Measurements from ENCODE around the gene CDNF. TPM values are rescaled to one million over a fixed set of nuclear protein-coding genes. Genes with fewer than 3 reads are reported as not detected.
"Not testable (repeated sequence)": the region's sequence is repeated elsewhere in the genome, so short reads cannot be mapped to it uniquely, and the experiment has no call there.

The CDNF gene
- total RNA-seq, 1 donor from 2014 or later = 1.9 TPM

- no peaks in the 10 kb centered on the region for H3K36me3 Mint-ChIP-seq (ENCODE audit: low read depth, unreplicated experiment)
- no peak for TF ChIP-seq CTCF (IDR thresholded peaks at IDR 0.05; ENCODE audit: unreplicated experiment)
- no peak overlapping the region for H3K27ac Mint-ChIP-seq (ENCODE audit: unreplicated experiment)
- no peak for DNase-seq (ENCODE audit: low spot score)
- no peaks in the 10 kb centered on the region for H3K9me3 Mint-ChIP-seq (ENCODE audit: unreplicated experiment)
- peaks cover 11% of the 10 kb centered on the region for H3K27me3 Mint-ChIP-seq (ENCODE audit: unreplicated experiment)
- H3K4me3 Mint-ChIP-seq (ENCODE audit: unreplicated experiment) = no peak overlapping the region
- peaks cover 30% of the 10 kb centered on the region for H3K4me1 Mint-ChIP-seq (ENCODE audit: unreplicated experiment)
Observed at GRCh38 chr10:14821635-14822375, 16.0 kb downstream of the CDNF start.

- TF ChIP-seq CTCF (IDR thresholded peaks at IDR 0.05; ENCODE audit: unreplicated experiment) = no peak
- Mint-ChIP-seq H3K27me3 (ENCODE audit: unreplicated experiment) (peaks cover 11% of the 10 kb centered on the region), H3K4me1 (ENCODE audit: unreplicated experiment) (peaks cover 25% of the 10 kb centered on the region), H3K9me3 (ENCODE audit: unreplicated experiment) (no peaks in the 10 kb centered on the region), H3K4me3 (ENCODE audit: unreplicated experiment) (no peak overlapping the region), H3K27ac (ENCODE audit: unreplicated experiment) (peak overlapping the region; percentile 91), H3K36me3 (ENCODE audit: low read depth, unreplicated experiment) (no peaks in the 10 kb centered on the region)
- no peak for DNase-seq (ENCODE audit: low spot score)
Observed at GRCh38 chr10:14820775-14821154, 17.1 kb downstream of the CDNF start.

GRCh38 chr10:14820010-14820774 lies 17.6 kb downstream of the CDNF start:
- Mint-ChIP-seq H3K4me3 (ENCODE audit: unreplicated experiment) (no peak overlapping the region), H3K27me3 (ENCODE audit: unreplicated experiment) (peaks cover 10% of the 10 kb centered on the region), H3K36me3 (ENCODE audit: low read depth, unreplicated experiment) (no peaks in the 10 kb centered on the region), H3K9me3 (ENCODE audit: unreplicated experiment) (no peaks in the 10 kb centered on the region), H3K27ac (ENCODE audit: unreplicated experiment) (peak overlapping the region; percentile 91), H3K4me1 (ENCODE audit: unreplicated experiment) (peaks cover 22% of the 10 kb centered on the region)
- DNase-seq (ENCODE audit: low spot score) = no peak
- TF ChIP-seq CTCF (IDR thresholded peaks at IDR 0.05; ENCODE audit: unreplicated experiment) = no peak

GRCh38 chr10:14816717-14817116 lies 21.1 kb downstream of the CDNF start:
- peaks cover 12% of the 10 kb centered on the region for H3K4me1 Mint-ChIP-seq (ENCODE audit: unreplicated experiment)
- not testable (repeated sequence) for H3K9me3 Mint-ChIP-seq (ENCODE audit: unreplicated experiment); H3K27ac Mint-ChIP-seq (ENCODE audit: unreplicated experiment); H3K4me3 Mint-ChIP-seq (ENCODE audit: unreplicated experiment); H3K36me3 Mint-ChIP-seq (ENCODE audit: low read depth, unreplicated experiment); DNase-seq (ENCODE audit: low spot score); H3K27me3 Mint-ChIP-seq (ENCODE audit: unreplicated experiment)

GRCh38 chr10:14815681-14816080 lies 22.2 kb downstream of the CDNF start:
- peaks cover 15% of the 10 kb centered on the region for H3K4me1 Mint-ChIP-seq (ENCODE audit: unreplicated experiment)
- H3K27me3 Mint-ChIP-seq (ENCODE audit: unreplicated experiment) = peaks cover 6% of the 10 kb centered on the region
- H3K9me3 Mint-ChIP-seq (ENCODE audit: unreplicated experiment) = no peaks in the 10 kb centered on the region
- H3K4me3 Mint-ChIP-seq (ENCODE audit: unreplicated experiment) = no peak overlapping the region
- no peak overlapping the region for H3K27ac Mint-ChIP-seq (ENCODE audit: unreplicated experiment)
- no peak for DNase-seq (ENCODE audit: low spot score)
- H3K36me3 Mint-ChIP-seq (ENCODE audit: low read depth, unreplicated experiment) = no peaks in the 10 kb centered on the region
- TF ChIP-seq CTCF (IDR thresholded peaks at IDR 0.05; ENCODE audit: unreplicated experiment) = no peak
